IPS DF 4.7 (cell line): Measurements from ENCODE around the gene SLC25A44.
"Not testable (repeated sequence)": the region's sequence is repeated elsewhere in the genome, so short reads cannot be mapped to it uniquely, and the experiment has no call there.

Experiments
- DNase-seq: peaks from one replicate; pipeline ENCODE4 v3.0.0-alpha.2; 2013; ENCODE audit warnings: low spot score; ENCODE audit errors: extremely low read depth

The SLC25A44 gene

GRCh38 chr1:156162430-156163037 is 31.4 kb upstream of the SLC25A44 start:
- DNase-seq = no peak

GRCh38 chr1:156163712-156164111 is 30.2 kb upstream of the SLC25A44 start:
- no peak for DNase-seq

GRCh38 chr1:156164125-156164831 is 29.6 kb upstream of the SLC25A44 start:
- no peak for DNase-seq

GRCh38 chr1:156165083-156165482 is 28.8 kb upstream of the SLC25A44 start:
- DNase-seq = no peak

GRCh38 chr1:156167536-156167935 is 26.4 kb upstream of the SLC25A44 start:
- DNase-seq = no peak

GRCh38 chr1:156172696-156173470 is 21.0 kb upstream of the SLC25A44 start:
- no peak for DNase-seq

GRCh38 chr1:156176610-156177210 is 17.2 kb upstream of the SLC25A44 start:
- DNase-seq = no peak

- DNase-seq = no peak
These were observed 15.8 kb upstream of the SLC25A44 start for GRCh38 chr1:156177919-156178654.

- DNase-seq = no peak
These were observed 13.4 kb upstream of the SLC25A44 start for GRCh38 chr1:156180471-156180870.

- DNase-seq = not testable (repeated sequence)
These were observed 12.4 kb upstream of the SLC25A44 start for GRCh38 chr1:156181391-156181924.

GRCh38 chr1:156182010-156182779 is 11.7 kb upstream of the SLC25A44 start:
- not testable (repeated sequence) for DNase-seq

- not testable (repeated sequence) for DNase-seq
These were observed 7.3 kb upstream of the SLC25A44 start for GRCh38 chr1:156186347-156187177.

GRCh38 chr1:156190265-156190664 is 3.6 kb upstream of the SLC25A44 start:
- not testable (repeated sequence) for DNase-seq

GRCh38 chr1:156191292-156191964 is 2.5 kb upstream of the SLC25A44 start:
- DNase-seq = no peak

- DNase-seq = no peak
These were observed 756 bp upstream of the SLC25A44 start for GRCh38 chr1:156193208-156193487.

GRCh38 chr1:156194300-156194652 is 372 bp downstream of the SLC25A44 start:
- no peak for DNase-seq

- DNase-seq = no peak
These were observed 1.9 kb downstream of the SLC25A44 start for GRCh38 chr1:156195853-156196252.

GRCh38 chr1:156196445-156196844 is 2.5 kb downstream of the SLC25A44 start:
- no peak for DNase-seq

- DNase-seq = no peak
These were observed 5.0 kb downstream of the SLC25A44 start for GRCh38 chr1:156198831-156199349.
